Stimulated activated CD8-positive, alpha-beta memory T cell treated with anti-CD3 and anti-CD28 coated beads, Interleukin-15, amount 100 ng/mL, for 1 hour (primary cell): ENCODE data around the gene PDLIM1.

Experiments
- DNase-seq: peaks from one replicate; pipeline ENCODE4 v3.0.0-alpha.2; 2020; ENCODE audit warnings: low read depth

The PDLIM1 gene

GRCh38 chr10:95263864-95264226 lies 27.0 kb downstream of the PDLIM1 start:
- no peak for DNase-seq

- DNase-seq, result no peak
Measured at GRCh38 chr10:95262763-95263518, 27.9 kb downstream of the PDLIM1 start.

- DNase-seq, result no peak
Measured at GRCh38 chr10:95261926-95262325, 28.9 kb downstream of the PDLIM1 start.

GRCh38 chr10:95260909-95261552 lies 29.8 kb downstream of the PDLIM1 start:
- DNase-seq, result no peak

GRCh38 chr10:95260397-95260881 lies 30.4 kb downstream of the PDLIM1 start:
- DNase-seq, result no peak

- DNase-seq, result no peak
Measured at GRCh38 chr10:95257849-95258248, 33.0 kb downstream of the PDLIM1 start.

GRCh38 chr10:95256268-95256667 lies 34.5 kb downstream of the PDLIM1 start:
- no peak for DNase-seq

GRCh38 chr10:95254629-95255028 lies 36.2 kb downstream of the PDLIM1 start:
- no peak for DNase-seq

GRCh38 chr10:95253686-95254085 lies 37.1 kb downstream of the PDLIM1 start:
- no peak for DNase-seq

- DNase-seq, result no peak
Measured at GRCh38 chr10:95253007-95253406, 37.8 kb downstream of the PDLIM1 start.

GRCh38 chr10:95250856-95251255 lies 39.9 kb downstream of the PDLIM1 start:
- DNase-seq, result no peak

GRCh38 chr10:95249467-95249866 lies 41.3 kb downstream of the PDLIM1 start:
- DNase-seq, result no peak

- no peak for DNase-seq
Measured at GRCh38 chr10:95248989-95249388, 41.8 kb downstream of the PDLIM1 start.

- DNase-seq, result no peak
Measured at GRCh38 chr10:95247881-95248583, 42.8 kb downstream of the PDLIM1 start.

GRCh38 chr10:95247200-95247880 lies 43.5 kb downstream of the PDLIM1 start:
- no peak for DNase-seq

GRCh38 chr10:95246582-95247051 lies 44.2 kb downstream of the PDLIM1 start:
- peak; percentile 31 for DNase-seq

GRCh38 chr10:95245425-95246055 lies 45.3 kb downstream of the PDLIM1 start:
- no peak for DNase-seq

GRCh38 chr10:95244152-95244551 lies 46.7 kb downstream of the PDLIM1 start:
- DNase-seq, result no peak

GRCh38 chr10:95243318-95243617 lies 47.5 kb downstream of the PDLIM1 start:
- no peak for DNase-seq

- DNase-seq, result no peak
Measured at GRCh38 chr10:95242581-95243317, 48.1 kb downstream of the PDLIM1 start.

GRCh38 chr10:95241533-95241932 lies 49.3 kb downstream of the PDLIM1 start:
- DNase-seq, result no peak
